HG03354 (cell line): Measurements from ENCODE around the gene RMDN2.

Source experiments
- ATAC-seq: cut with Tn5 transposase; IDR thresholded peaks from one replicate; pipeline ENCODE4 v1.9.1; 2021; ENCODE audit warnings: mild to moderate bottlenecking; ENCODE audit not compliant: unreplicated experiment, poor library complexity, severe bottlenecking

The RMDN2 gene

DNA sequence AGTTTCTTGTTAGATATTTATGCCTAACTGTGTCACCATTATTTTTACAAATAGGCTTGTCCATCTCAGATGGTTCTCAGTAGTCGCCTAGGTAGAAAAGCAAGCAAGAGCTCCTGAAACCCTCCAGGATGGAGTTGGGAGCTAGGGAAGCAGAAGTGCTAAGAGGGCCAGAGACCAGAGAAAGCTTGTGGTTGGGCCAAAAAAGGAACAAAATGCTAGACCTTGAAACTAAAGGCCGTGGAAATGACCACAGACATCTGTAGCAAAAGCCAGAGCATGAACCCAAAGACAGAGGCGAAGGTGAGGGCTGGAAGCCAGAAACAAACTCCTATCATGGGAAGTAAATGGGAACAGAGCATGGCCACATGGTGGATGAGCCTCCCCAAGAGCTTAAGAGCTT, 29.9 kb upstream of the RMDN2 start:
- no peak for ATAC-seq

DNA sequence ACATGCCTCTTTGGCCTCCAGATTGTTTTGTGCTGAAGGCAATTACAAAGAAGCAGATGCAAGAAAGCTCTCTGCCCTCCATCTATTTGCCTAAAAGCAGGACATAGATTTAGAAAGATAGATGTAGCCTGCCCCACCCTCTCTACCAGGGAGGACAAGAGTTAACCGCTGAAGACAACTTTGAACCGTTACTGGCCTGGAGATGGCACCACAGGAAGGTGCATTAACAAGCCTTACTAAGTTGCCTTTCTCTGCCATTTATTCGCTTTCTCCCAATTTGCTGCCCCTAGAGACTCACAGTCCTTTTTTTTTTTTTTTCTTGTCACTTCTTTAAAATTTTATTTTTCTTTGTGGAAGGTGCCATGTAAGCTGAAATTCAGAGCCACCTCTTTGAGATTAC, 28.8 kb upstream of the RMDN2 start:
- ATAC-seq: no peak

DNA sequence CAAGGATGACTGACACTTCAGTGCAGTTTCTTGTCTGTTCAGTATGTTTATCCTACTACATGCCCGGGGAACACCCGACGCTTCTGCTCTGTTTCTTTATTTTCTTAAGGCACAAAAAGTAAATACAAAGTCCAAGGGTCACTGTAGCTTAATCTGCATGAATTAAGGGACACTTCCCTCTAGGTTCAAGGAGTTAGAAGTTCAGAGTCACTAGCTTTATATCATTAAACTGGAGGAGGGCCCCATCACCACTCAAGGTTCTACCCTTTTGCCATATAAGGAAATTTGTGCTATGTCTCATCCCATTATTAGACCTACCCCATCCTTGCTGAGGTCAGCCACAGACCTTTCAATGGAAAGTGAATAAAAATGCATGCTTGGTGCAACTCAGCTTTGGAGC, 27.6 kb upstream of the RMDN2 start:
- no peak for ATAC-seq

DNA sequence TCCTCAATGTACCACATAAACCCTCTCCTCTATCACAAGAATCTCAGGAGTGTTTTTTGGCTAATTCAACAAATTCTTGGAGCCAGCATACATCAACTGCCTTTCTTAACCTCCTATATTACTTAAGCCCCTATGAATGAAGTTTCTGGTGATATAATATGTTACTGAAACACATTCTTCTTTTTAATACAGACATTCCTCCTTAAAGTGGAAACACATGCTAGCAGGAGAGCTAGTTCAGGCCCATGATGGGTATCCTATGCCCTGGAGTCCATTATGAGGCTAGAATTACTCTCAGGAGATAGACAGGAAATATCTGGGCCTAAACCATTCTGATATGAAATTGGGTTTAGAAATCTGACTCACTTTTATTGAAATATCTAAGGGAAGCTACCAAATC, 26.6 kb upstream of the RMDN2 start:
- no peak for ATAC-seq

DNA sequence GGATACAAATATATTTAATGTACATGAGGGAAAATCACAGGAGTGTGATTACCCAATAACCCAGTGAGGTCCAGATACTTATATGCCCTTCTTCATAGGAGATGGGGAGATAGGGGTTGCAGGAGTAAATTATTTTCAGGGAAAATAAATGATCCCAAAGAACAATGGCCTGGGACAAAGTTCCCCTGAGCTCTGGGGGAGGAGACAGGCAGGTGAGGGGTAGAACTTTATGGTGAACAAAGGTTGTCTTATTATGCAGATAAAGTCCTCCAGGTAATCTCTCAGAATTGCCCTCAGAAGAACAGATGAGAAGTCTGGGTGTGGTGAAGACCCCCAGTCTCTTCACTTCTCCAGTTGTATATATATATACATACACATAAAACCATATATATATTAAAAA, 22.1 kb upstream of the RMDN2 start:
- no peak for ATAC-seq

DNA sequence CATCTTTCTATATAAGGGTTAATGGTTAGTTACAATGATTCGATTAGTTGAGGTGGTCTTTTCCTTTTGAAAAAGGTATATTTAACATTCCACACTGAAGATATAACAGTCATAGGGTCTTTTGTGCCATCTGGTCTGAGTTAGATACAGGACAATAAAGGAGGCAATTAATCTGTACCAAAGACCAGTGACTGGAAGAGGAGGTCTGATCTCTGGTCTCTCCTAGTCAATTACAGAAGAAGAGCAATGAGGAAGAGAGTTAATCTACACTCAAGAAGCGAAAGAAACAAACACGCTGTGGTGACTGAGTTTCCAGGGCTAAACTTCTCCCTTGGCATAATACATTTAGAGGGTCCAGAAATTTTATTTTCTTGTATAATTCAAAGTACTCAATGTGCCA, 20.7 kb upstream of the RMDN2 start:
- no peak for ATAC-seq

DNA sequence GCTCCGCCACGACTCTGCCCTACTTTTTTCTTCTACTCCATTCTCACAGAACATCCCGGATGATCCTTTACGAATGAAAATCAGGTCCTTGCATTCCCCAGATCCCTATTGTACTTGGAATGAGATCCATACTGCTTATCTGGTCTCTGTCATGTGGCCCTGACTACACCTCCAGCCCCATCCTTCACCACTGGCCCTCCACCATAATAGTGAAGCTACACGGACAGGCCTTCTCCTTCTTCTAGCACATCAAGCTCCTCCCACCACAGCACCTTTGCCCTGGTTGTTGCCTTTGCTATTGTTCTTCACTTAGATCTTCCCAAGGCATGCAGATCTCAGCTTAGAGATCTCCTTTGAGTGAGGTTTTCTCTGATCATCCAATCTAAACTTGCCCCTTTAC, 20.1 kb upstream of the RMDN2 start:
- no peak for ATAC-seq

DNA sequence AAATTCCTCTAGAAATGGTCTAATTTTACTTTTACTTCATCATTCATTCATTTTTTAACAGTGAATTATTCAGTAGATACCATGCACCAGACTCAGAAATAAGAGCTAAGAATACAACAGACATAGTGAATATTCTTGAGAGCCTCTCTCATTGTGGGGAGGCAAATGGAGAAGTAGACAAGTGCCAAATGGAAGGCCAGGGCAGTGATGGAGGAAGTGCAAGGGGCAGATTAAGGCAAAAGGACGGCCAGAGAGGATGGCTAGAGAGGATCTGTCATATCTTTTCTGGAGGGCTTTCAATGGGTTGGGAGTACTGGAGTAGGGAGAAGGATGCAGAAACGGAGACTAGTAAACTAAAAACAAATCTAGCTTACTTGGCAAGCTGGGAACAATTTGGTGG, 19.0 kb upstream of the RMDN2 start:
- no peak for ATAC-seq

DNA sequence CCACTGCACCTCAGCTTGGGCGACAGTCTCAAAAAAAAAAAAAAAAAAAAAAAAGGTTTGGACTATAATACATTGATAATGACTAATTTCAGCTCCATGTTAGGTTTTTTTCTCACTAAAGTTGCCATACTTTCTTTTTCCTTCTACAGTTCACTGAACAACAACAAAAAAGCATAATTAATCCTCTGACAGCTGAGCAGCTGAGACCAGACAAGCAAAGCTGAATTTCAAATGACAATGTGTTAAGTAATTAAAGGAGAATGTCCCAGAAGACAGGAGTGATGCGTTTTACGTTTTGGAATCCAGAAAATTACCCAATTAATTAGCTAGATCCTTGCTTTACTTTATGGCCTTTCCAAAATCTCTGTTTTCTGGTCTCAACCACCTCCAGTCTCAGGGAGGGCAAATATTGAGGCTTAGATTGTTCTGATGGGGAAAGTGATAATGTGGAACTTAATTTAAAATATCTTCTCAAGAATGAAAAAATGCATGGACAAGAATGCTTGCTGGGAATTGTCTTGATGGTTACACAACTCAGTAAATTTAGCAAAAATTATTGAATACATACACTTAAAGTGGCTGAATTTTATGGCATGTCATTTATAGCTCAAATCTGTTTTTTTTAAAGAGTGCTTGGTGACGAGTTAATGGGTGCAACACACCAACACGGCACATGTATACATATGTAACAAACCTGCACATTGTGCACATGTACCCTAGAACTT, 17.4 kb upstream of the RMDN2 start:
- ATAC-seq: no peak

DNA sequence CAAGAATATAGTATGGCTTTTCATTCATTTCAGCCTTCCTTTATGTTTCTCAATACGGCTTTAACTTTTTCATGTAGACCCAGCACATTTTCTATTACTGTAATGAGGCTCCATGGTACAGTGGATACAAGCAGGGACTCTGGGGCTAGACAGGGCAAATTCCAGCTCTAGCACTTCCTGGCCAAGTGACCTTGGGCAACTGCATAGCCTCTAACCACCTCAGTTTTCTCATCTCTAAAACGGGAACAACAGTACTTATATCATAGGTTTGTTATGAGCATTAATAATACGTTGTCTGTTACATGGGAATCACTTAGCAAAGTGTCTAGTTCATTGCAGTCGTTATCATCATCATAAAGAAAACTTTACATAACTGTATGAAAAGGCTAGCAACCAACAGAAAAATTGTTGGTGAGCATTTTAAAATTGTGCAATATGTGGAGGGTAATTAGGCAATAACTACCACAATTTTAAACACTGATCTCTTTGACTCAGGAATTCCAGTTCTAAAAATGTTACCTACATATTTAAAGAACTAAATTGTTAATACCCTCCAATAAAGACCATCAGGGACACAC, 13.7 kb upstream of the RMDN2 start:
- ATAC-seq: no peak

DNA sequence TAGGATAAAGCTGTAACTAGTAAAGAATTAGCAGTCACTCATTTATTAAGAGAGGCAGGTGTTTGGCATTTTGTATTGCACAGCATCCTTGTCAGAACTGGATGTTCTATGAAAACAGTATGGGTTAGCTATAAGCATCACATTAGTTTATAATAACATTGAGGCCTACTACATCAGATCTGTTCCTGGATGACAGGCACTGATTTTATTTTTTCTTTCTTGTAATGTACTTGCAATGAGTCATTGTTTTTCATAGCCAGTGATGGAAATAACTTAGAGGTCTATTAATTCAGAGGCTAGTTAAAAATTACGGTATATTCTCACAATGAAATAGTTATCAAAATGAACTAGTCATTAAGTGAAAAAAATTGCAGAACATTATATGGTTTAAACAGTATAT, 13.0 kb upstream of the RMDN2 start:
- ATAC-seq: no peak

DNA sequence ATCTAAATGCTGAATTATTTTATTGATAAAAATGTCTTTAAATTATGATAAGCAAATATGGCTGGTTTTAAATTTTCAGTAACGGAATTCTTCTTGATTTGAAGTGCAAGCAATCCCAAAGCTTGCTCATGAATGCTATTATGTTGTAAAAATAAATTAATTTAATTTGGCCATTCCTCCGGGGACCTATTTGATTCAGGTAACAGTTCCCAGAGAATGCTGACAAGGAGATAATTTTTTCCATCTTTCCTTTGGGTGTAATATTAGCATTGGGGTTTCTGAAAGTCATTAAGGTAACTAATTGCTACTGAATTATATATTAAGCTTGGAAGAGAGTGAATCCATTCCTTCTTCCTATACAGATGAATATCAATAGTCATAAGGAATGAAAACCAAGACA, 12.5 kb upstream of the RMDN2 start:
- no peak for ATAC-seq

DNA sequence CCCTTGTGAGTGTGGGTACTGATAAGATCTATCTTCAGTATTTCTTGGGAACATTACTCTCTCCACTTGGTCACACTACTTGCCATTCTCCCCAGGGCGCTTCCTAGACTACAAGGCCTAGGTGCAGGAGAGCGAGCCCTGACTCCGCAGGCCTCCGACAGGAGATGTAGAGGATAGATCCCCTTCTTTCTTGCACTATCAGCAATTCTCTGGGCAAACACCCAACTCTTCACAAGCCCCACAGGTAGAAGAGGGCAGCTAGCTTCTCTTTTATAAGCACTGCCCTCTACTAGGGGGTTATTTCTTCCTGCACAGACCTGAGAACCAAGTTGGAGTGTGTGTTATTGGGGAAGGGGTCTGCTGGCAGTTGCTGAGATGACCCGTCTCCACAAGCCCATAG, 10.7 kb upstream of the RMDN2 start:
- no peak for ATAC-seq

DNA sequence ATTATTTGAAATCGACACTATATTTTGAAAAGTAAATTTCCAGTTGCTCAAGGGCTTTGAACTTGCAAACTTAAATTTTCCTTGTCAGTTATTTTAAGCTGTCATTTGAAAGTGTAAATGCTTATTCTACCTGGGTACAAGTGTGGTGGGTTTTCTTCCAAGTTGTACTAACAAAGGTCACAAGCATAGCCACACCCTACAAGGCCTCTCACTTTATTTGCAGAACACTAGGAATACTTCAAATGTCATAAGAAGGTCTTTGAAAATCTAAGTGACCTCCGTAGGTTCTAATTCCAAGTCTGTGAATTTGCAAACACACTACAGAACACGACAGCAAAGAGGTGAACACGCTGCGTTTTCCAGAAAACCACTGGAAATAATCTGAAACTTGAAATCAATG, 9.3 kb upstream of the RMDN2 start:
- no peak for ATAC-seq

DNA sequence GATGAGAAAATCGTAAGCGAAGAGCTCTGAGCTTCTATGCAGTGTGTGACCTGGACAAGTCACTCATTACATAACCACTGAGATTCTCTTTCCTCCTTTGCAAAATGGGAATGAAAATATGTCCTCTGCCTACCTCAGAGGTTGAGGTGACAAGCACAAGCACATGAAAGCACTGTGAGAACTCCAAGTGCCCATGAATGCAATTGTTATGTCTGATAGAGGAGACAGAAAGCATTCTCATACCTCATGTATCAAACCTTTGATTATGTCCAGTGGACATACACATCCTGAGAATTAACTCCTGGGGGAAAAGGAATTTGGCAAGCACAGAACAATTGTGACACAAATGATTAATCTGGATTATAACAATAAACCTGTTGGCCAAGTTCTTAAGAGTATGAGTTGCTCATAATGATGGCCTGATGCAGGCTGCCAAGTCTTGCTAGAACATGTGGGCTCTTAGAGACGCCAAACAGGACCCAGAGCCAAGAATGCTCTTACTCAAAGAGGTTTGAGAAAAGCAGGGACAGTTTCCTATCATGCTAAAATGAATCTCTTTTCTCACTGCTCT, 8.5 kb upstream of the RMDN2 start:
- ATAC-seq: no peak

DNA sequence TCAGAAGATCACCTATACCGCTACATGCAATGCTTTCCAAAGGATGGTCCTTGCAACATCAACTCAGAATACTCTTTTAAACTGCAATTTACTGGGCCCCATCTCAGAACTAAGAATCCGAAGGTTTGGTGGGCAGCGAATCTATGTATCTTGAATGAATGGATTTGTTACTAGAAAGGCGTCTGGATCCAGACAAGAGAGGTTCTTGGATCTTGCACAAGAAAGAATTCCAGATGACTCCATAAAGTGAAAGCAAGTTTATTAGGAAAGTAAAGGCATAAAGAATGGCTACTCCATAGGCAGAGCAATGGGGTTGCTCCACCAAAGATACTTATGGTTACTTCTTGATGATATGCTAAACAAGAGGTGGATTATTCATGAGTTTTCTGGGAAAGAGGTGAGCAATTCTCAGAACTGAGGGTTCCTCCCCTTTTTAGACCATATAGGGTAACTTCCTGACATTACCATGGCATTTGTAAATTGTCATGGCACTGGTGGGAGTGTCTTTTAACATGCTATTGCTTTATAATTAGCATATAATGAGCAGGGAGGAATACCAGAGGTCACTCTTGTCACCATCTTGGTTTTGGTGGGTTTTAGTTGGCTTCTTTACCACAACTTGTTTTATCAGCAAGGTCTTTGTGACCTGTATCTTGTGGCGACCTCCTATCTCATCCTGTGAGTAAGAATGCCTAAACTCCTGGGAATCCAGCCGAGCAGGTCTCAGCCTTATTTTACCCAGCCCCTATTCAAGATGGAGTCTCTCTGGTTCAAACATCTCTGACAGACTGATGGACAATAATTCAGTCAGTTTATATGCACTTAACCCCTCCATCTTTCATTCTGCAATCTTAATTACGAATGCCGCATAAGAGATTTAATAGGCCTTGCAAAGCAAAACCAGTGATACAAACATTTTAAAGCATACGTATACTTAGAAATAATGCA, 7.5 kb upstream of the RMDN2 start:
- ATAC-seq: no peak

DNA sequence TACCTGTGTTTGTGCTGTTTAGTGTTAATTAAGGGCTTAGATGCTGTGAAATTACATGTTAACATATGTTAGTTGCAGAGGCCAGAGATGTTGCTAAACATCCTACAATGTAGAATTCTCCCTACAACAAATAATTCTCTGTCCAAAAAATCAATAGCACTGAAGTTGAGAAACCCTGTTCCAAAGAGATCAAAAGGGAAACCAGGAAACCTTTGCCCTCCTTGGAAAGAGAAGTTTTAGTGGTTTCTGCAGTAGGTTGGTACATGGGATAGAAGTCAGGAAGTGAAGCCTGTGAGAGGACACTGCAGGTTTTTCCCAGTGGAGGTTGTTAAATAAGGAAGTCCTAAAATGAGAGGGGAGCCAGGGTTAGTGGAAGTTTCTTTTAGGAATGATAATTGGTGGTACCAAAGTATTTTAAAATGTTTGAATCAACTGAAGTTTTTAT, 6.3 kb upstream of the RMDN2 start:
- ATAC-seq: no peak

DNA sequence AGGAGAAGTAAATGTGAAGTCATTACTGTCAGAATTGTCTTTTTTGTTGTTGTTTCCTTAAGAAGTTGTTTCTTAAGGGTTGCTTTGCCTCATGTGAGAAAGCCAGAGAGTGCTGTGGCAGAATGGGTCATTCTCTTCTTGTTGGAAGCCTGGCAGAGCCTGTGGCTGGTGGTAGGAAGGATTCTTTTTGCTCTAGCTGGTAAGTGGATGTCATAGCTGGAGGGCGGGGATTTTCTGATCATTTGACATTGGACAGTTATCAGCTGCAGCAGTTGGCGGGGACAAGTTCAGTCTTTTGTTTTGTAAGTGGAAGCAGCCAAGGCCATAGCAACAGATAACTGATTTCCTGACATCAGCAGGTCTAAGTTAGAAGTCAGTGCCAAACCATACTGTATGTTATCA, 5.5 kb upstream of the RMDN2 start:
- no peak for ATAC-seq

DNA sequence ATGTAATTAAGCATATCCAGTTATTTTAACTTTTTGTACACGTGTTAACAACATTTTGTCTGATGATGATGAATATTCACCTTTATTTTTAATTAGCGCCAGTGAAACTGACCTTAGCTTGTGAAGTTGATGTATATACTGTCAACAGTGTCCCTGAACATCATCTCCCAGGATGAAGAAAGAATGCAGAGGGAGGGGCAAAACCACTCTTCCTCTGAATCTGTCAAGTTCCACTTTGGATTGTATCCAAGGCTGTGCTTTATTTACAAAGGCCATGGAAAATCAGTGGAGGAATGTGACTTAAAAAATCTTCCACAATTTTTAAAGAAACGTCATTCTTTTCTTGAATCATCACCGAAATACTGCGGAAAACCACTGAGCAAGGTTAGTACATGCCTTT, 4.5 kb upstream of the RMDN2 start:
- ATAC-seq: no peak

DNA sequence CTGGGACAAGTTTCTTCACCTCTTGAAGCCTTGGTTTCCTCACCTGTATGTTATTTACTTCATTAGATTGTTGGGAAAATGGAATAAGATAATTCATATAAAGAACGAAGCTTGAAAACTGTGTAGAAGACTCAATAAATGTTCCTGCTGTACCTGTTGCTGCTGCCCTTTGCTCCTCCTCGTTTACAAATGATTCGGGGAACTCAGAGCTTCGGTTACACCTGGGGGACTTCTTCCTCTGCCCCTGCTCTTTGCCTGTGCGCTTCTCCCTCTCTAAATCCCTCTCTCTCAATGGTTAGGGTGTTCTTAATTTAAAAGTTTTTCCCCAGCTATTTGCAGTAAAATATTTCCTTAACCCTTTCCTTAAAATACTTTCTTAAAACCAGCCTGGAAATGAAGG, 3.3 kb upstream of the RMDN2 start:
- no peak for ATAC-seq
